Measurements from ENCODE around the gene EIF3B. TPM values are rescaled to one million over a fixed set of nuclear protein-coding genes. Genes with fewer than 3 reads are reported as not detected.
"Not testable (repeated sequence)": the region's sequence is repeated elsewhere in the genome, so short reads cannot be mapped to it uniquely, and the experiment has no call there.

EIF3B gene
- total and polyA plus RNA-seq, 2 donors from 2014 or later: 65.5 to 107 TPM

- Histone ChIP-seq H3K4me1 (ENCODE audit: control insufficient read depth in 2 of 3, insufficient read depth in 2 of 3, low read depth in 1 of 3, low read length in 3 of 3) (no peaks in the 10 kb centered on the region), H3K27me3 (ENCODE audit: control insufficient read depth, insufficient read depth, low read length) (no peaks in the 10 kb centered on the region), H3K9ac (ENCODE audit: low read length in 3 of 3) (no peak overlapping the region), H3K27ac (ENCODE audit: low read depth in 2 of 2, low read length in 2 of 2) (no peak overlapping the region), H3K9me3 (ENCODE audit: control insufficient read depth in 2 of 3, insufficient read depth in 1 of 3, low read length in 3 of 3) (no peaks in the 10 kb centered on the region), H3K4me3 (ENCODE audit: low read length in 3 of 3) (no peak overlapping the region), H3K36me3 (ENCODE audit: control insufficient read depth in 2 of 3, insufficient read depth in 3 of 3, low read length in 3 of 3) (no peaks in the 10 kb centered on the region)
- no peak for TF ChIP-seq CTCF (IDR thresholded peaks at IDR 0.05; ENCODE audit: borderline replicate concordance, extremely low read depth, insufficient read depth)
- DNase-seq (no peak), FAIRE-seq (no peak)
- intact Hi-C loops (cut with DNase I): no loop called here
Observed at GRCh38 chr7:2331707-2332106, 22.9 kb upstream of the EIF3B start.

- DNase-seq; H3K27ac ChIP-seq (ENCODE audit: low read depth in 2 of 2, low read length in 2 of 2); H3K4me1 ChIP-seq (ENCODE audit: control insufficient read depth in 2 of 3, insufficient read depth in 2 of 3, low read depth in 1 of 3, low read length in 3 of 3); H3K9ac ChIP-seq (ENCODE audit: low read length in 3 of 3); H3K9me3 ChIP-seq (ENCODE audit: control insufficient read depth in 2 of 3, insufficient read depth in 1 of 3, low read length in 3 of 3); H3K27me3 ChIP-seq (ENCODE audit: control insufficient read depth, insufficient read depth, low read length); H3K36me3 ChIP-seq (ENCODE audit: control insufficient read depth in 2 of 3, insufficient read depth in 3 of 3, low read length in 3 of 3); H3K4me3 ChIP-seq (ENCODE audit: low read length in 3 of 3); FAIRE-seq; intact Hi-C loops (cut with DNase I): not testable (repeated sequence)
Observed at GRCh38 chr7:2332606-2333231, 21.9 kb upstream of the EIF3B start.

GRCh38 chr7:2336626-2337299 lies 17.9 kb upstream of the EIF3B start:
- H3K9me3 ChIP-seq (ENCODE audit: control insufficient read depth in 2 of 3, insufficient read depth in 1 of 3, low read length in 3 of 3): no peaks in the 10 kb centered on the region
- H3K36me3 ChIP-seq (ENCODE audit: control insufficient read depth in 2 of 3, insufficient read depth in 3 of 3, low read length in 3 of 3): no peaks in the 10 kb centered on the region
- DNase-seq (no peak), FAIRE-seq (no peak)
- intact Hi-C loops (cut with DNase I): no loop called here
- no peak overlapping the region for H3K9ac ChIP-seq (ENCODE audit: low read length in 3 of 3)
- no peak overlapping the region for H3K27ac ChIP-seq (ENCODE audit: low read depth in 2 of 2, low read length in 2 of 2)
- no peak overlapping the region for H3K4me3 ChIP-seq (ENCODE audit: low read length in 3 of 3)
- no peak for TF ChIP-seq CTCF (IDR thresholded peaks at IDR 0.05; ENCODE audit: borderline replicate concordance, extremely low read depth, insufficient read depth)
- no peaks in the 10 kb centered on the region for H3K27me3 ChIP-seq (ENCODE audit: control insufficient read depth, insufficient read depth, low read length)
- no peaks in the 10 kb centered on the region for H3K4me1 ChIP-seq (ENCODE audit: control insufficient read depth in 2 of 3, insufficient read depth in 2 of 3, low read depth in 1 of 3, low read length in 3 of 3)

GRCh38 chr7:2347351-2348063 lies 7.1 kb upstream of the EIF3B start:
- H3K9ac ChIP-seq (ENCODE audit: low read length in 3 of 3); H3K27me3 ChIP-seq (ENCODE audit: control insufficient read depth, insufficient read depth, low read length); FAIRE-seq; intact Hi-C loops (cut with DNase I); H3K36me3 ChIP-seq (ENCODE audit: control insufficient read depth in 2 of 3, insufficient read depth in 3 of 3, low read length in 3 of 3); H3K9me3 ChIP-seq (ENCODE audit: control insufficient read depth in 2 of 3, insufficient read depth in 1 of 3, low read length in 3 of 3); H3K4me1 ChIP-seq (ENCODE audit: control insufficient read depth in 2 of 3, insufficient read depth in 2 of 3, low read depth in 1 of 3, low read length in 3 of 3); DNase-seq: not testable (repeated sequence)
- Histone ChIP-seq H3K4me3 (ENCODE audit: low read length in 3 of 3) (peak overlapping the region in 1 of 3 donors; percentile 10), H3K27ac (ENCODE audit: low read depth in 2 of 2, low read length in 2 of 2) (peak overlapping the region in 1 of 2 donors; percentile 23)

All from kidney (tissue), 14 donors.